Activated CD8-positive, alpha-beta memory T cell treated with anti-CD3 and anti-CD28 coated beads, Interleukin-2, amount 50 U/mL, for 48 hours (primary cell): ENCODE results near the gene LIN7A.

ENCODE experiments used
- DNase-seq: peaks from one replicate; pipeline ENCODE4 v3.0.0-alpha.2; 2020

The LIN7A gene

GRCh38 chr12:80849337-80849736 lies 88.4 kb downstream of the LIN7A start:
- no peak for DNase-seq

- no peak for DNase-seq
Observed at GRCh38 chr12:80848858-80849257, 88.9 kb downstream of the LIN7A start.

DNA sequence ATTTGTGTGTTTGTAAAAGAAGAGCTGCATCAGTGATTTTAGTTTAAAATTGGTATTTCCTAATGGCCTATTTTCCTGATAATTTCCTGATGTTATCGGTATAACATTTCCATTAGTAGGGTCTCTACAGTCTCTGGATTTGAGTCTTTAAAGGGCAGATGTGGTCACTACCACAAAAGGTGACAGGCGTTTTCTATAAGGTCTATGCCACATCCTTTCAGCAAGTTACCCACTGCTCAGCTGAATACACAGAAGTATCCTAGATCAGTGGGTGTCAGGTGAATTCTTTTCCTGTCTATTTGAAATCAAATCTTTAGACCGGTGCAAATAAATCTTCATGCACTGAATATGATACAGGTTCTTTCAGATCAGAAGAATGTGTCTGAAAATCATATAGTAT lies 90.2 kb downstream of the LIN7A start:
- DNase-seq: no peak

GRCh38 chr12:80846952-80847351 lies 90.8 kb downstream of the LIN7A start:
- no peak for DNase-seq

DNA sequence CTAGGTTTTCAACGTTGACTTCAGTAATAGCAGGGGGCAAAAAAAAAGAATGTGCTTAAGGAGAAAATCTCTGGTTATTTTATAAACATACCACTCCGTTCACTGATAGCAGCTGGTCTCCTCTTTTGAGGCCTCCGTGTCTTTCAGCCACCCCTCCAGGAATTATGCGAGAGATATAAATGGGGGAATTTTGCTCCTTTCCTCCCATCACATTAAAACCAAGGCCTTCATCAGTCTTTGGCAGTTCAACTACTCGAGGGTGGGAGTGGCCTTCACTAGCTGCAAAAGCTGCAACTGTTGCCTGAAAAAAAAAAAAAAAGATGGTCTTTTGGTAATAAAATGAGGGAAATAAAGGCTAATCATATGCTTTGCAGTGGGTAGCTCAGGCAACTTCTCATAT lies 92.1 kb downstream of the LIN7A start:
- no peak for DNase-seq

GRCh38 chr12:80843969-80844368 lies 93.8 kb downstream of the LIN7A start:
- DNase-seq: no peak

DNA sequence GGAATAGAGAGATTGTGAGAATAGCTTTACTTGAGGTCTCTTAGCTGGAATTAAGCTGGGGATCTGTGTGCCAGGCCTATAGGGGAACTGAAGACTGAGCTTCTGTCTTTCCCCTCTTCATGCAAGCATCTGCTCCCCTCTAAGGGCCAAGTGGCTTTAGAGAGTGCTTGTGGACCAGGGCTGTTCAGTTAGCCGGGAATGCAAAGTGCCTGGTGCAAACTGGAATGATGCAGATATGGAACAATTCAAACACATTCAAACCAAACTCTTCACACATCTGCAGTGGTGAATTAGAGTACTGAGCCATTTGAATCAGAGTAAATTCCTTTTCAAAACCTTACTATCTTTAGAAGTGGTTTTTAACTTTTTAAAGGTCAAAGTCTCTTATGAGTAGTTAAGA lies 99.0 kb downstream of the LIN7A start:
- no peak for DNase-seq

DNA sequence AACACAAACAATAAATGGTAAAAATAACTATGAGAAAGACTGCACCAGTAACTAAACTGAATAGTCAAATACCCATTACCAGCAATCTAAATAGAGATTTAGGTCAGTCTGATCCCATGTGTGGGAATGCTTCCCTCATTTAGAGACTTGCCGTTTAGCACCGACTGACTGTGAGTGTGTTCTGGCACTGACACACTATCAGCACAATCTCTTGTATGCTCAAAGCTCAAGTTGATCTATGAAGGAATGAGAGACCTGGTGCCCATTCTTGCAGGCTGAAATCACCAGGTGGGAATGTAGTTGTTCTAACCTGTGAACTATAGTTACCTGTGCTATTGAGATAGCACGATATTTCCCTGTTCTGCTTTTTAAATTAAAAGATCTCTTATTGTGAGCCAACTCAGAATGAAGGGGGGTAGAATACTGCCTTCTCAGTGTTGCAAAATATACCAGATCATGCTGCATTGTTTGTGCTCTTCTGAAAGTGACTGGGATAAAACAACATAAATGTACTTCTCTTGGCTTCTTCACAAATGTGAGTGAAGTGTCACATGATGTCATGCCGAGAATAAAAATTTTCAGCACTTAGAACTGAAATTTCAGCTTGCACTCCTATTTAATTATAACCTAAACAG lies 99.6 kb downstream of the LIN7A start:
- no peak for DNase-seq

GRCh38 chr12:80837342-80837978 lies 100.3 kb downstream of the LIN7A start:
- no peak for DNase-seq

- DNase-seq: no peak
Observed at GRCh38 chr12:80834724-80835123, 103.0 kb downstream of the LIN7A start.

DNA sequence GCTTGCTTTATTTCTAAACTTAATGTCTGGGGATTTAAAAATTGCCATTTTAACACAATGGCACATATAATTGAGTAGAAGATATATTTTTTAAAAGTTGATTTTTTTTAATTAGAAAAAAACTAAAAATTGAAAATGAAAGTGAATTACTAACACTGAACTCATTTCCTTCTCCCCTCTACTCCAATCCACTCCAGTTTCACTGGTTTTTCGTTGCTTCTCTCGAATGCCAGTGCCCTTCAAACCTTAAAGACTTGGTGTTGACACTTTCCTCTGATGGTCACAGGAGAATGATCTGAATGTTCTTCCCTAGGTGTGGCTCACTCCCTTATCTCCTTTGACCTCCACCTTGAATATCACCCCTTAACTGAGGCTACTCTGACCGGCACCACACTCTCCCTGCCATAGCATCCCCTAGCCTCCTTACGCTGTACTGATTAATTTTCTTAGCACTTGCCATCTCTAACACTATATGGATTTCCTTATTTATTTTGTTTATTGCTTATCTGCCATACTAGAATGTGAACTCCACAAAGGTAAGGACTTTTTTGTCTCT lies 107.1 kb downstream of the LIN7A start:
- DNase-seq: no peak

DNA sequence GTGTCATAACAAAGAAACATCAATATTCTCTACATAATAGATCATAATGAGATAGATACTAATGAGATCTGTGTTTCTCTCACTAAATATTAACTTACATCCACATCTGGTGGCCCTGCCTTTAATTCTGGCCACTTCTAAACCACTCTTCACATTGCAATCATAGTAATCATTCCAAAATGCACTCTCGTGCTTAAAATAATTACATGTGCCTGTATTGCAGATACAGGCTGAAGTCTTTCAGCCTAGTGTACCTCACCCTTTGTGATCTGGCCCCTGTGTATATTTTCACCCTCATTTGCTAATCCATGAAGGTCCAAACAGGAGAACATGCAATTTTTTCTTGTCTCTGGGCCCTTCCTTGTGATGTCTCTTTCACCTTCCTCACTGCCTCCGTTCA lies 108.0 kb downstream of the LIN7A start:
- DNase-seq: no peak

DNA sequence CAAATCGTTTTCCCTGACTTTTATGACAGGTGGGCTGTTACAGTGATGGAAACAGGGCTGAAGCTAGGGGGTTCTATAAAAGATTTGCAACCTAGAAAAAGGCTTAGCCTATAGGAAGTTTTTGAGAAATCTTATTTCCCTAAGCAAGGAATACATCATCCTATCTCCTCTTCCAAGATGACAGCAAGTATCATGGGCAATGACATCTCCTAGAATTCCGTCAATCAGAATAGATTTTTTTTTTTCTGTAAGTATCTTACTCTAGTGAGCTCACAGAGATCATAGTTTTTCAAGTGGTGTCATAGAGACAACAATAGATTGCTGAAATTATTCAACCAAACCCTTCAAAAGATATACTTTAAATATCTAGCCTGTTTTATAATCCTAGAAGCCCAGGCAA lies 112.2 kb downstream of the LIN7A start:
- DNase-seq: no peak

DNA sequence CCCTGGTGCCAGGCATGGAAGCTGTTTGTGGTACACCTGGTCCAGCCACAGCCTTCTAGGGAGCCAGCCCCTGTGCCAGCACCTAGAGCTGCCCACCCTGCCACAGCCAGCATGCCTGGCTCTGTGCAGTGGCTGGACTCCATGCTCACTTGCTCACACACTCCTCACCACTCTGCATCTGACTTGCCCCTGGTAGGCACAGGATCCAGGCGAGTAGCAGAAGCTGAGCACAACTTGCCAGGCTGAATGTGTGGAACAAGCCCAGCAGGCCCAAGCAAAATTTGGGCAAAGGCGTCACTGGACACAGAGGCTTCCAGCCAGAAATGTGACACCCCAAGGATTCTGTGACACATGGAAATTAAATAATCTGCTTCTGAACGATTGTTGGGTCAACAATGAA lies 114.3 kb downstream of the LIN7A start:
- no peak for DNase-seq

- DNase-seq: no peak
Observed at GRCh38 chr12:80821513-80822000, 116.2 kb downstream of the LIN7A start.

- DNase-seq: no peak
Observed at GRCh38 chr12:80818878-80819277, 118.9 kb downstream of the LIN7A start.

- DNase-seq: no peak
Observed at GRCh38 chr12:80815351-80815750, 122.4 kb downstream of the LIN7A start.

DNA sequence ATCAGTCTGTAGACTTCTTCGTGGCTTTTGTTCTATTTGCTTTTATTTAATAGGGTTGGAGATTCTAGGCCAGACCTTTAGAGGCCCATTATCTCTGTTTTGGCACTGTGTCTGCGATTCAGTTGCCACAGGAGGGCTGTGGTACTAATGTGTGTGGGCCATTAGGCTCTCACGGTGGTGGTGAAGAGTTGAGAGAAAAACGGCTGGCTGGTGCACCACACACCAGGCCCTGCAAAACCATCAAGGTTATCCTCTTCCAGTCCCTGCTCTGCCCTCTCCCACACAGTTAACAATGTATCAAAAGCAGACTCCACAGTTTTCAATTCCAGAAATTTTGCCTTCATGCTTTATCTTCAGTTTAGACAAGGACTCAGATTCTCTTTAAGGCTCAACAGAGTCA lies 123.3 kb downstream of the LIN7A start:
- DNase-seq: no peak

- no peak for DNase-seq
Observed at GRCh38 chr12:80813820-80814219, 123.9 kb downstream of the LIN7A start.

DNA sequence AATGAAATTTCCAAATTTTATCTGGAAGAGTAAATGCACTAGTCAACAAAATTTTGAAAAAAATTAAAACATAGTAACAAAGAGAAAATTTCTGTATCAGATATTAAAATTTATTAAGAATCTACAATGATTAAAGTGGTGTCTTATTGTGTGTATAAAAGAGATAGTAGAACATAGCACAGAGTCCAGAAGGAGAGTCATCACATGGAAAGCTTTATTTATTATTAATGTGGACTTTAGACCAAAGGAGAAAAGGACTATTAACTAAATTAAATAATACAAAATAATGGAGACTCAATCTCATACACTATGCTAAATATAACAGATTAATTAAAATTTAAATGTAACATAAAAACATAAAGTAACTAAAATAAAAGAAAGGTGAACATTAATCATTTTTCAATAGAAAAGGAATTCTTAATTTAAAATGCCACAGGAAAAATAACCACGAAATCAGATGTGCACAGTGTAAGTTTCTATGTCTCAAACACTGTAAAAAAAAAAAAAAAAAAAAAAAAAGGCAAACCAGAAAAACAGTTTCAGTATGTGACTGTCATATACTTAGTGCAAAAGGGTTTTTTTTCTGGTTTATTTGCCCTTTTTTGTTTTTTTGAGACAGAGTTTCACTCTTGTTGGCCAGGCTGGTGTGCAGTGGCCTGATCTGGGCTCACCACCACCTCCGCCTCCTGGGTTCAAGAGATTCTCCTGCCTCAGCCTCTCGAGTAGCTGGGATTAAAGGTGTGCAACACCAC lies 125.6 kb downstream of the LIN7A start:
- no peak for DNase-seq

DNA sequence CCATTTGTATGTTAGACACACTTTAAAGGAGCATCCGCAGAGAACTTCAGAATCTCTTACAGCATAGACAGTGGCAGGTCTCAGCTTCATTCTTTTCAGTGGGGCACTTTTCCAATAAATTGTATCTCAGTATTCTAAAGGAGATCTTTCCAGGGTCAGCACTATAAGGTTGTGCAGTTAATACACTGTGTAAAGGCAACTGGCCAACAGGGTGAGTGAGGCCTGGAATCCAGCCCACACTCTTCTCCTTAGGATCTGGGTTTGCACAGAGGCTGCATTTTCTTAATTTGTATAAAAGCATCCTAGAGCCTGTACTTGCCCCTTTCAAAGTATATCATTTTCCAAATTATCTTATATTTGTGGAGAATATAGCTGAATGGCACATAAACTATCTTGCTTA lies 126.9 kb downstream of the LIN7A start:
- no peak for DNase-seq

DNA sequence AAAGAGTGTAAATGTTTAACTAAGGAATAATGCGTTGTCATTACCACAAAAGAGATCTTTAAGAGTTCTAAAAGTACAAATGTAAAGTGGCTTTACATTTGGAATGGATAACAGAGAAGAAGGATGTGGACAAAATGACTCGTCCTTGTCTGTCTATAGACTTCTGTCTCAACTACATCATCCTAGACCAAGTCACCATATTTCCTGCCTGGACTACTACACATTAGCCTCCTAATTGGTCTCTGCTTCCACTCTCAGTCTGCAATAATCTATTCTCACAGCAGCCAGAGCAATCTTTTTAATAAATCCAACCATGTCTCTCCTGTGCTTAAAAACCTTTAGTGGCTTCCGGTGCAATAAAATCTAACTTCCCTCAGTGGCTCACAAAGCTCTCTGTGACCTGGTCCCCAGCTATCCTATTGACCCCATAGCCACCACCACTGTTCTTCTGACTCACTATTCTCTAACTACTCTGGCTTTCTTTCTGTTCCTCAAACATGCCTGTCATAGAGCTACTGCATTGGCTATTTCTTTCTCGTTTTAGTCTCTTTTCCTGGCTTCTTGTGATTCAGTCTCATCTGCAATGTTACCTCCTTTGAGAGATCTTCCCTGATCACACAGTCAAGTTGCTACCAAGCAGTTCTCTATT lies 130.0 kb downstream of the LIN7A start:
- no peak for DNase-seq

DNA sequence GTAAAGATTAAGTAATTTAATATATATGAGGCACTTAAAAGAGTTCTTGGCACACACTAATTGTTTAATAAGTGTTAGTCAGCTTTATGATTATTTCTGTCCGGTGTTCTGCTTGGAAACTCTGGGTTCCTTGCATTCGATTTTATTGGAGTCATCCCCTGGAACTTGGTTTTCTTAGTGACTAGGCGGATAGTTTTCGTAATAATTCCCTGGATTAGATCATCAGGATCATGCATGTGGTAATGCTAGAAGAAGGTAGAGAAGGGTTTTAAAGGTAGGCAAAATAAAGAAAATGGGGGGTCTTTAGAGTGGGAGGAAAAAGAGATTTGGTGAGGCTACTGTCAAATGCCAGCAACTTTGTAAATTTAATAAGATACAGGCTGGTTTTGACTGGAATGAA lies 132.6 kb downstream of the LIN7A start:
- no peak for DNase-seq
